Stomach smooth muscle (tissue), 2 donors: Measurements from ENCODE around the gene TAS2R14.

Source experiments
- H3K27ac ChIP-seq: one replicate; pipeline ENCODE4 v1.7.0; 2013; ENCODE audit warnings: mild to moderate bottlenecking, low read length, inconsistent platforms
- H3K27me3 ChIP-seq, 2 donors: one replicate each; pipeline ENCODE4 v1.7.0; 2013; ENCODE audit warnings: low read length in 2 of 2; ENCODE audit not compliant: insufficient read depth in 2 of 2, control insufficient read depth in 1 of 2
- H3K36me3 ChIP-seq, 2 donors: one replicate each; pipeline ENCODE4 v1.7.0; 2013; ENCODE audit warnings: low read length in 2 of 2; ENCODE audit not compliant: control insufficient read depth in 2 of 2, insufficient read depth in 2 of 2
- H3K4me1 ChIP-seq: one replicate; pipeline ENCODE4 v1.7.0; 2013; ENCODE audit warnings: low read length; ENCODE audit not compliant: control insufficient read depth, insufficient read depth
- H3K4me3 ChIP-seq, 2 donors: one replicate each; pipeline ENCODE4 v1.7.0; 2013; ENCODE audit warnings: low read length in 2 of 2
- H3K9ac ChIP-seq, 2 donors: one replicate each; pipeline ENCODE4 v1.7.0; 2013; ENCODE audit warnings: low read length in 2 of 2, mild to moderate bottlenecking in 1 of 2
- H3K9me3 ChIP-seq, 2 donors: one replicate each; pipeline ENCODE4 v1.7.0; 2013; ENCODE audit warnings: low read length in 2 of 2; ENCODE audit not compliant: control insufficient read depth in 2 of 2
- donor health status: healthy.
- donor health status: Pancreatic carcinoma.

Gene TAS2R14

DNA sequence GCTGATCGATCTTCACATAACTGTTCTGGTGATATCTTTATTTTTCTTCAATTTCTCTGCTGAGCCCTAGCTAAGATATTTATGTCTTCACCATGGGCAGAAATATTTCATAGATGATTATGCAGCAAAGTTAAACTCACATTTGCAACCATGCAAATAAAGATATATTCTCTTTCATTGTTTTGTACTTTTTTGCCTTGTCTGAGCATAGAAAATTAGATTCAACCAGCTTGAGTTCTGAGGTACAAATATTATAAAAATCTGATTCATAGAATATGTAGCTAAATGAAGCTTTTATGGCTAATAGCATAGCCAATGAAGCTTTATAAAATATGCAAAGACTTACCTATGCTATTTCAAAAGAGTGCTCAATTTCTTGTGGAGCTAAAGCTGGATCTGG, 29.6 kb downstream of the TAS2R14 start, which contains the start of gene TAS2R13:
Gene TAS2R13 (minus strand): TSS at position 101 of the 400 bp plus-strand sequence. CDS start 264 bp downstream, outside the sequence.
- Histone ChIP-seq H3K4me1 (no peaks in the 10 kb centered on the region), H3K9ac (no peak within 1 kb of the TSS), H3K4me3 (no peak within 1 kb of the TSS), H3K27ac (no peak within 1 kb of the TSS), H3K36me3 (no peaks in the 10 kb centered on the region), H3K9me3 (peaks cover 0 to 7% of the 10 kb centered on the region in 2 donors), H3K27me3 (no peaks in the 10 kb centered on the region)

DNA sequence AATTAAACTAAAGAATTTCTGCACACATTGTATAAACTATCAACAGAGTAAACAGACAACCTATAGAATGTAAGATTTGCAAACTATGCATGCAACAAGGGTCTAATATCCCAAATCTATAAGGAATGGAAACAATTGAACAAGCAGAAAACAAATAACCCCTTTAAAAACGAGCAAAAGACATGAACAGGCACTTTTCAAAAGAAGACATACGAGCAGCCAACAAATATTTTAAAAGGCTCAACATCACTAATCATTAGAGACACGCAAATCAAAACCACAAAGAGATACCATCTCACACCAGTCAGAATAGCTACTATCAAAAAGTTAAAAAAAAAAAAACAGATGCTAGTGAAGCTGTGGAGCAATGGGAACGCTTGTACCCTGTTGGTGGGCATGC, 34.4 kb downstream of the TAS2R14 start:
- peaks cover 0 to 16% of the 10 kb centered on the region in 2 donors for H3K9me3 ChIP-seq
- H3K4me3 ChIP-seq, result no peak overlapping the region
- no peaks in the 10 kb centered on the region for H3K27me3 ChIP-seq
- H3K4me1 ChIP-seq, result no peaks in the 10 kb centered on the region
- H3K9ac ChIP-seq, result no peak overlapping the region
- H3K36me3 ChIP-seq, result no peaks in the 10 kb centered on the region
- H3K27ac ChIP-seq, result no peak overlapping the region

DNA sequence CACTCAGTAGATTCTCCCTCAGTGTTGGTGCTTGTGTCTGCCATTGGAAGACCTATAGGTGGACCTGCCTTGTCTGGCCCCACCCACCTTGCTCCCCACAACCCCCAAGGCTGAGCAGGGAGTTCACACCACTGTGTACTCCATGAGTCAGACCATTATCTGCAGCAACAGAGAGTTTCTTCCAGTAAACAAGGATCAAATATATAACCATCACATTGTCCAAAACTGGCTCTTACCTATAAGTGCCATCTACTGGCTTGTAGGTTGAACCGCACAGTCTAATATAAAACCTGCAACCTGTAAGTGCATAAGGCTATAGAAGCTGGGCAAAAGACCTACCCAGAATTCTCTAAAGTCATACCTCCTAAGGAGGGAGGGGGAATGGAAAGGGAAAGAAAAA, 37.6 kb downstream of the TAS2R14 start:
- H3K27me3 ChIP-seq, result no peaks in the 10 kb centered on the region
- no peaks in the 10 kb centered on the region for H3K4me1 ChIP-seq
- no peaks in the 10 kb centered on the region for H3K36me3 ChIP-seq
- no peak overlapping the region for H3K27ac ChIP-seq
- H3K4me3 ChIP-seq, result no peak overlapping the region
- no peak overlapping the region for H3K9ac ChIP-seq
- H3K9me3 ChIP-seq, result peaks cover 0 to 16% of the 10 kb centered on the region in 2 donors

DNA sequence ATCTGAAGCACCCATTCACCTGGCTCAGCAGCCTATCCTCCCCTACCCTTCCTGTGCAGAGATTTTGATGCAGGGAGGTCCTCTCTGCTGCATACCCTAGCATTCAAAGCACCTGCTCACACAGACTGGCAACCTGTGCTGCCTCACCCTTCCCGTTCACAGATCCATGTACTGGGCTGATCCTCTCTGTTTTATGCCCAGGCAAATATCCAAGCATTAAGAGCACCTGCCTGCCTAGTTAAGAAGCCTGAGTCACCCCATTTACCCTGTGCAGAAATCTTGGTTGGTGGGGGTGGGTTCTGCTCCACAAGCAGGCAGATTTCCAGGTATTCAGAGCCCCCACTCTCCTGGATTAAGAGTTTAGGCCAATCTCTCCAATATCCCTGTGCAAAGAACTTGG, 38.1 kb downstream of the TAS2R14 start:
- H3K27ac ChIP-seq, result no peak overlapping the region
- no peaks in the 10 kb centered on the region for H3K27me3 ChIP-seq
- peaks cover 0 to 16% of the 10 kb centered on the region in 2 donors for H3K9me3 ChIP-seq

DNA sequence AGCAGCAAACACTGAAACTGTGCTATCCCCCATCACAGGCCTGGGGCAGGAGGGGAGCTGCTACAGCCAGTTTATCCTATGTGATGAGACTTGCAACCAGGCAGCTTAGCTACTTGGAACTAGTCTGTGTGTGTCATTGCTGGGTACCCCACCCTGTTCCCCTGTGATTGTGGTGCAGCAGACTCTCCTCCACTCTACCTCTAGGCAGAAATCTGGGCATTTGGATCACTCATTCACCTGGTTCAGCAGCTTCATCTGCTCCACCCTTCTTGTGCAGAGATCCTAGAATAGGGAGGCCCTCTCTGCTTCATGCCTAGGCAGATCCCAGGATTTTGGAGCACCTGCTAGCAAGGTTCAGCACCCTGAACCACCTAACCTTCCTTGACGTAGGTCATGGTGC, 38.5 kb downstream of the TAS2R14 start:
- Histone ChIP-seq H3K36me3 (no peaks in the 10 kb centered on the region), H3K9ac (no peak overlapping the region), H3K27ac (no peak overlapping the region), H3K4me3 (no peak overlapping the region), H3K9me3 (peaks cover 0 to 16% of the 10 kb centered on the region in 2 donors), H3K27me3 (no peaks in the 10 kb centered on the region), H3K4me1 (no peaks in the 10 kb centered on the region)

More for the DNA sequence above, 38.1 kb downstream of the TAS2R14 start:
- no peak overlapping the region for H3K9ac ChIP-seq
- H3K4me1 ChIP-seq, result no peaks in the 10 kb centered on the region
- H3K4me3 ChIP-seq, result no peak overlapping the region
- no peaks in the 10 kb centered on the region for H3K36me3 ChIP-seq

DNA sequence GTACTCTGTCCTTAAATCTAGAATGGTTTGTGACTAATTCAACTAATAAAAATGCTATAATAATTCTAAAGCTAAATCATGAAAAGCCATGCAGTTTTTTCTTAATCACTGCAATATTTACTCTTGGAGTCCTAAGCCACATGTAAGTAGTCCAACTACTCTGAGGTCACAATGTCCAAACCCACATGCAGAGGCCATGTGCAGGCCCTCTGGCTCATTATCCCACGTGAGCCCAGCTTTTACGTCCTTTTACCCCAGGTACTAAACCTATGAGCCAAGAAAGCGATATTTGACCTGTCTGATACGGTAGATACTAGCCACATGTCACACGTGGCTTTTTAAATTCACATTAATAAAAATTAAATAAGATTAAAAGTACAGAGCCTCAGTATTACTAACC, 42.2 kb downstream of the TAS2R14 start:
- no peak overlapping the region for H3K27ac ChIP-seq
- H3K4me1 ChIP-seq, result no peaks in the 10 kb centered on the region
- H3K27me3 ChIP-seq, result no peaks in the 10 kb centered on the region
- no peaks in the 10 kb centered on the region for H3K36me3 ChIP-seq
- H3K9ac ChIP-seq, result no peak overlapping the region
- no peaks in the 10 kb centered on the region for H3K9me3 ChIP-seq
- H3K4me3 ChIP-seq, result no peak overlapping the region

DNA sequence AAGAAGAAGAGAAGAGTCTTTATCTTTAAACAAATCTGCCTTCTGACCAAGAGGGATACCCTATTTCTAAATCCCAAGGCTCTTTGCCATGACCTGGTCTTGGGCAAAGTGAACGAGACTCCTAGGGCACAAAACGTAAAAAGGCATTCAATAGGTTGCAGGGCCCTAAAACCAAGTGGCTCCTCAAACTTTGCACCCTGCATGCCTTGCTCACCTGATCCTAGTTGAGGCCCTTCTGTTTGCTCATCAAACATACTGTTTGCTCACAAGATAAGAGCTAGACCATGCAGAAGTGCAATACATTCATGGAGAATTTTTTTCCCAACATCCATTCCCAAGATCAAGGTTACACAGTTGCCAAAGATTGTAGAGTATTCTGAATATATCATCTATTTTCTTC, 47.1 kb downstream of the TAS2R14 start:
- H3K27ac ChIP-seq, result no peak overlapping the region
- no peaks in the 10 kb centered on the region for H3K4me1 ChIP-seq
- no peaks in the 10 kb centered on the region for H3K27me3 ChIP-seq
- H3K4me3 ChIP-seq, result no peak overlapping the region
- no peak overlapping the region for H3K9ac ChIP-seq
- H3K9me3 ChIP-seq, result no peaks in the 10 kb centered on the region
- H3K36me3 ChIP-seq, result no peaks in the 10 kb centered on the region

DNA sequence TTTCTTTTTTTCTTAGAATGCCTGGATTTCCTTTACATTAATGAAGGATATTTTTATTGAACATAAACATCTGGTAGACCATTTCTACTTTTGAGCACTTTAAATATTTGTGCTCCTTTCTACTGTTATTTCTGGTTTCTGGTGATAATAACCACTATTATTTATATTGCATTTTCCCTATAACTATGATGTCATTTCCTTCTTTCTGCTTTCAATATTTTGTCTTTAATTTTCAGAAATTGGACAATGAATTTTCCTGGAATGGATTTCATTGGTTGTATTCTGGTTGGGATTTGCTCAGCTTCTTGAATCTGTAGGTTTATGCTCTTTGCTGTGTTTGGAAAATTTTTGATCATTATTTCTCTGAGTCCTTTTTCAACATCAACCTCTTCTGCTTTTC, 49.8 kb downstream of the TAS2R14 start:
- no peaks in the 10 kb centered on the region for H3K4me1 ChIP-seq
- H3K9me3 ChIP-seq, result no peaks in the 10 kb centered on the region
- no peak overlapping the region for H3K4me3 ChIP-seq
- H3K27ac ChIP-seq, result no peak overlapping the region
- H3K27me3 ChIP-seq, result no peaks in the 10 kb centered on the region
- no peak overlapping the region for H3K9ac ChIP-seq
- H3K36me3 ChIP-seq, result no peaks in the 10 kb centered on the region
